Transverse colon (tissue), 4 donors: ENCODE measurements around the gene KRTAP12-3.

ENCODE experiments used
- CTCF ChIP-seq, 5 experiments: fragments of 200-600 bp in 3 of 5; fragments of 450-650 bp in 2 of 5; sonication (generic) in 3 of 5; IDR thresholded peaks; 1 replicate in 2 of 5; 2 replicates in 3 of 5; pipeline ENCODE4 v1.5.1; 2016 to 2017; ENCODE audit warnings: antibody characterized with exemption in 5 of 5, inconsistent platforms in 3 of 5, mild to moderate bottlenecking in 2 of 5, moderate library complexity in 1 of 5
- EP300 ChIP-seq: sonication (generic); formaldehyde crosslinking; IDR thresholded peaks from one replicate; pipeline ENCODE4 v1.6.1; 2017; ENCODE audit warnings: antibody characterized with exemption, low read depth
- POLR2A ChIP-seq: fragments of 450-650 bp; IDR thresholded peaks from one replicate; pipeline ENCODE4 v1.6.1; 2016; ENCODE audit warnings: antibody characterized with exemption, mild to moderate bottlenecking, moderate library complexity
- POLR2AphosphoS5 ChIP-seq, 3 donors: sonication (generic); formaldehyde crosslinking; IDR thresholded peaks; one replicate each; pipeline ENCODE4 v1.6.1; 2016; ENCODE audit warnings: antibody characterized with exemption in 3 of 3

DNA sequence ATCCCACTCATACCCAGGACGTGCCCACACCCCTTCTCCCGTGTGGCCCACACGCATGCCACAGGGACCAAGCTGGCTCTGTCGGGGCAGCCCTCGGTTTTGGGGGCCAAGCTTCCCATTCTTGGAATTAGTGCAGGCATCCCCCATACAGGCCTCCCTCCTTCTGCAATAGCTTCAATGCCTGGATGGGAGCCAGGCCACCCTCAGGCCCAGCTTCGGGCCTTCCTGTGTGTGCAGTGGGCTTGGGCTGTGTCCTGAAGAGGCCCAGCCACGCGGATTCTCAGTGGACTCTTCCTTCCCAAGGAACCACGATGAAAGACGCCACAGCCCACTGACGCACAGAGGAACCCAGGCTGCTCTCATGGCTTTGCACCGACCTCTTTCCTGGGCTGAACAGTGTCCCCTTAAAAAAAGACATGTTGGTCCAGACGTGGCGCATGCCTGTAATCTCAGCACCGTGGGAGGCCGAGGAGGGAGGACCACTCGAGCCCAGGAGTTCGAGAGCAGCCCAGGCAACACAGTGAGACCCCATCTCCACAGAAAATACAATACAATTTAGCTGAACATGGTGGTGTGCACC lies 8.1 kb upstream of the KRTAP12-3 start:
- TF ChIP-seq CTCF (IDR thresholded peaks at IDR 0.05) (no peak), POLR2A (no peak), EP300 (no peak), POLR2AphosphoS5 (IDR thresholded peaks at IDR 0.05) (no peak)
